ENCODE results near the gene UBE2A.

UBE2A gene

GRCh38 chrX:119607018-119607389 lies 32.6 kb downstream of the UBE2A start:
- no peak for DNase-seq (ENCODE audit: low read depth)
- peak overlapping the region; percentile 56 for H3K4me3 ChIP-seq (ENCODE audit: low read depth, low read length)
- TF ChIP-seq CTCF (IDR thresholded peaks at IDR 0.05; ENCODE audit: insufficient read depth, low read depth, low read length, missing control alignments) = no peak

GRCh38 chrX:119614776-119615175 lies 40.4 kb downstream of the UBE2A start:
- H3K4me3 ChIP-seq (ENCODE audit: low read depth, low read length) = no peak overlapping the region
- DNase-seq (ENCODE audit: low read depth) = no peak
- TF ChIP-seq CTCF (IDR thresholded peaks at IDR 0.05; ENCODE audit: insufficient read depth, low read depth, low read length, missing control alignments) = no peak

GRCh38 chrX:119617517-119618164 lies 43.3 kb downstream of the UBE2A start:
- TF ChIP-seq CTCF (IDR thresholded peaks at IDR 0.05; ENCODE audit: insufficient read depth, low read depth, low read length, missing control alignments) = no peak
- H3K4me3 ChIP-seq (ENCODE audit: low read depth, low read length) = peak overlapping the region; percentile 13
- DNase-seq (ENCODE audit: low read depth) = peak; percentile 59

GRCh38 chrX:119618439-119618838 lies 44.1 kb downstream of the UBE2A start:
- no peak for TF ChIP-seq CTCF (IDR thresholded peaks at IDR 0.05; ENCODE audit: insufficient read depth, low read depth, low read length, missing control alignments)
- peak; percentile 42 for DNase-seq (ENCODE audit: low read depth)
- no peak overlapping the region for H3K4me3 ChIP-seq (ENCODE audit: low read depth, low read length)

- TF ChIP-seq CTCF (IDR thresholded peaks at IDR 0.05; ENCODE audit: insufficient read depth, low read depth, low read length, missing control alignments) = no peak
- no peak overlapping the region for H3K4me3 ChIP-seq (ENCODE audit: low read depth, low read length)
- no peak for DNase-seq (ENCODE audit: low read depth)
Observed at GRCh38 chrX:119622356-119623232, 48.2 kb downstream of the UBE2A start.

- no peak for TF ChIP-seq CTCF (IDR thresholded peaks at IDR 0.05; ENCODE audit: insufficient read depth, low read depth, low read length, missing control alignments)
- no peak for DNase-seq (ENCODE audit: low read depth)
- no peak overlapping the region for H3K4me3 ChIP-seq (ENCODE audit: low read depth, low read length)
Observed at GRCh38 chrX:119624417-119624816, 50.1 kb downstream of the UBE2A start.
